OCI-LY7 (cell line): Measurements from ENCODE around the gene TPK1.

ENCODE experiments used
- CTCF ChIP-seq: fragments of 200-600 bp; sonication (generic); conservative IDR thresholded peaks from 2 replicates; pipeline ENCODE4 v1.5.1; 2014; ENCODE audit warnings: mild to moderate bottlenecking, antibody characterized with exemption, low read length, moderate library complexity, mixed read lengths
- EZH2phosphoT487 ChIP-seq: fragments of 200-600 bp; sonication (generic); IDR thresholded peaks from 2 replicates; pipeline ENCODE4 v1.6.1; 2018; ENCODE audit warnings: low read depth, borderline replicate concordance, mild to moderate bottlenecking, mixed run types, antibody characterized with exemption, low read length, moderate library complexity, mixed read lengths

DNA sequence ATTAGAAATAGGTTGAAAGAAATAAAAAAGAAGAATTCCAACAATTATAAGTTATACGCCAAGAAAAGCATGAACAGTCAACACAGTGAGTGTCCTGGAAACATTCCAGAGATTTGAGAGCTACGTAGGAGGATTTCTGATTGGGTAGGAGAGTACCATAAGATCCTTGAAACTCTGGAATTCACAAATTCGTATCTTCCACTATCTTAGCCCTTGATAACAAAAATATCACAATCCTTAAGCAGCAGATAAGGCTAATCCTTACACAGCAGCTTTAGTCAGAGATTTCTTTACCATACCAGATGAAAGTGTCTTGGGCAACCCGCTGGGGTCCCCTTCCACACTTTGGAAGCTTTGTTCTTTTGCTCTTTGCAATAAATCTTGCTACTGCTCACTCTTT lies 8.2 kb downstream of the TPK1 start:
- TF ChIP-seq CTCF (no peak), EZH2phosphoT487 (no peak)
